ENCODE data around the gene ABHD3.

The ABHD3 gene

GRCh38 chr18:21706386-21706865, 1.9 kb upstream of the ABHD3 start:
- Histone ChIP-seq H3K27me3 (replicated peaks; ENCODE audit: control insufficient read depth, insufficient read depth, low read length) (no peaks in the 10 kb centered on the region), H3K36me3 (ENCODE audit: control insufficient read depth, insufficient read depth, low read length) (no peaks in the 10 kb centered on the region; the same call in 1 of the 2 replicates), H3K4me3 (replicated peaks; ENCODE audit: low read depth, low read length) (no peak overlapping the region)
- TF ChIP-seq, protein P1, sequence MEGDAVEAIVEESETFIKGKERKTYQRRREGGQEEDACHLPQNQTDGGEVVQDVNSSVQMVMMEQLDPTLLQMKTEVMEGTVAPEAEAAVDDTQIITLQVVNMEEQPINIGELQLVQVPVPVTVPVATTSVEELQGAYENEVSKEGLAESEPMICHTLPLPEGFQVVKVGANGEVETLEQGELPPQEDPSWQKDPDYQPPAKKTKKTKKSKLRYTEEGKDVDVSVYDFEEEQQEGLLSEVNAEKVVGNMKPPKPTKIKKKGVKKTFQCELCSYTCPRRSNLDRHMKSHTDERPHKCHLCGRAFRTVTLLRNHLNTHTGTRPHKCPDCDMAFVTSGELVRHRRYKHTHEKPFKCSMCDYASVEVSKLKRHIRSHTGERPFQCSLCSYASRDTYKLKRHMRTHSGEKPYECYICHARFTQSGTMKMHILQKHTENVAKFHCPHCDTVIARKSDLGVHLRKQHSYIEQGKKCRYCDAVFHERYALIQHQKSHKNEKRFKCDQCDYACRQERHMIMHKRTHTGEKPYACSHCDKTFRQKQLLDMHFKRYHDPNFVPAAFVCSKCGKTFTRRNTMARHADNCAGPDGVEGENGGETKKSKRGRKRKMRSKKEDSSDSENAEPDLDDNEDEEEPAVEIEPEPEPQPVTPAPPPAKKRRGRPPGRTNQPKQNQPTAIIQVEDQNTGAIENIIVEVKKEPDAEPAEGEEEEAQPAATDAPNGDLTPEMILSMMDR (IDR thresholded peaks at IDR 0.05; ENCODE audit: insufficient read depth, low read length, poor library complexity, severe bottlenecking) = no peak
- no peak for DNase-seq (ENCODE audit: extremely low read depth, insufficient read length)

DNA sequence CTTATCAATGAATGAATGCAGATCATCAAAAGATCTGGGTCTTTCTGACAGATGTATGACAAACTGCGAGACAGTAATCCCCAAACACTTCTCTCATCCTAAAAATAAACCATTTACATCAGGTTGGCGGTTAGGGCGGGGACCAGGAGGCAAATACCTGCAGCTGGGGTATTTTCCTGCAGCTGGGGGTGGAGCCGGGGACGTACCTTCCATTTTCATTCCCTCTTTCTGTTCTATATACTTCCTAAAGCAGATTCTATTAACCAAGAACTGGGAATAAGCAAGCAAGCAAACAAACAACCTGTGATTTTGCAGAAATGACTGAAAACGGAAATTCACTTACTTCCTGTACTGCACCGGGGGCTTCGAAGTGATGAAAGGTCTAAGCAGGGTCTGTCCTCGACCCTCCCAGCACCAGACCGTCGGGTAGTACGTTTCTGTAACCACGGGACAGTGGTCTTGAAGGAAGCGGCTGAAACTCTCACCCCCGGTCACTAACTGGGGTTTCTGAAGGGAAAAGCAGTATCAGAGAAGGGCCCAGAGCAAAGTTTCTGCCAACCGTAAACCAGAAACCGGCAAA, 1.2 kb downstream of the ABHD3 start:
- Histone ChIP-seq H3K4me3 (replicated peaks; ENCODE audit: low read depth, low read length) (peak overlapping the region; percentile 83), H3K36me3 (ENCODE audit: control insufficient read depth, insufficient read depth, low read length) (no peaks in the 10 kb centered on the region; the same call in none of the 2 replicates), H3K27me3 (replicated peaks; ENCODE audit: control insufficient read depth, insufficient read depth, low read length) (no peaks in the 10 kb centered on the region)
- peak; percentile 62 for DNase-seq (ENCODE audit: extremely low read depth, insufficient read length)
- TF ChIP-seq, protein P1 (IDR thresholded peaks at IDR 0.05; ENCODE audit: insufficient read depth, low read length, poor library complexity, severe bottlenecking) = no peak

DNA sequence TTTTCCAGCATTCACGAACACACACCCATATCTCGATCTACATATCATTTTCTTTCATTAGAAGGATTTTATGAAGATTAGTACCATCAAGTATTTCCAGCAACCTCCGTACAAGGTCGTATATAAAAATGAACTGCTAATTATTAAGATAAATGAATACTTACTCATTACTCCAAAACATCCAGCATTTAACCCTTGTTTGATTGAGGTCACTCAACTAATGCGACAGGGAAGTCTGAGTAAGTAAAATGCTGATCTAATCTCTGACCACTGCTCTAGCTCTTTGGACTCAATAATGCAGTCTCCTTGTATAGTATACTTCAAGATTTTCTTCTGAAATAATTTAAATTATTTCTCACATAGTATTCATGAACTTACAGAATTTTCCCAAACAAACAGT, 2.0 kb downstream of the ABHD3 start:
- Histone ChIP-seq H3K4me3 (replicated peaks; ENCODE audit: low read depth, low read length) (peak overlapping the region; percentile 83), H3K27me3 (replicated peaks; ENCODE audit: control insufficient read depth, insufficient read depth, low read length) (no peaks in the 10 kb centered on the region), H3K36me3 (ENCODE audit: control insufficient read depth, insufficient read depth, low read length) (no peaks in the 10 kb centered on the region; the same call in none of the 2 replicates)
- DNase-seq (ENCODE audit: extremely low read depth, insufficient read length) = no peak
- TF ChIP-seq, protein P1 (IDR thresholded peaks at IDR 0.05; ENCODE audit: insufficient read depth, low read length, poor library complexity, severe bottlenecking) = no peak

DNA sequence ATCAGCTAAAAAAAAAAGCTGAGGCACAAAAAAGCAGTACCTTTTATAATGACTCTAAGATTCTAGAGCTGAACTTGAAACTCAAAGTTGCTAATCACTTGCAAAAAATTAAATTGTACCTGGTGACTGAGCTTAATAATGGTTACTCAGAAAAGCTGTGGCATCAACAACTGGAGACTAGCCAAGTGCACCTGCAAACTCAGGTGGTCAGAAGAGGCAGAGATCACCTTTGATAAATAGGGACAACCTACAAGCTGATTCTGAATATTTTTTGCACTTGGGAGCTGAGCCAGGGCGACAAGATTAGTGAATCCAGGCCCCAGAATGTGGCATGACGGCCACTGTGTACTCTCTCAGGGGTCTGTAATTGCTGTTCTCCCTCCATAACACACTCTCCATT, 3.0 kb downstream of the ABHD3 start:
- no peak overlapping the region for H3K4me3 ChIP-seq (replicated peaks; ENCODE audit: low read depth, low read length)
- no peak for DNase-seq (ENCODE audit: extremely low read depth, insufficient read length)
- no peaks in the 10 kb centered on the region for H3K27me3 ChIP-seq (replicated peaks; ENCODE audit: control insufficient read depth, insufficient read depth, low read length)
- H3K36me3 ChIP-seq (ENCODE audit: control insufficient read depth, insufficient read depth, low read length) = no peaks in the 10 kb centered on the region; the same call in none of the 2 replicates
- TF ChIP-seq, protein P1 (IDR thresholded peaks at IDR 0.05; ENCODE audit: insufficient read depth, low read length, poor library complexity, severe bottlenecking) = no peak

GRCh38 chr18:21700528-21701075, 4.0 kb downstream of the ABHD3 start:
- Histone ChIP-seq H3K36me3 (ENCODE audit: control insufficient read depth, insufficient read depth, low read length) (no peaks in the 10 kb centered on the region; the same call in none of the 2 replicates), H3K27me3 (replicated peaks; ENCODE audit: control insufficient read depth, insufficient read depth, low read length) (no peaks in the 10 kb centered on the region), H3K4me3 (replicated peaks; ENCODE audit: low read depth, low read length) (no peak overlapping the region)
- DNase-seq (ENCODE audit: extremely low read depth, insufficient read length) = no peak
- TF ChIP-seq, protein P1 (IDR thresholded peaks at IDR 0.05; ENCODE audit: insufficient read depth, low read length, poor library complexity, severe bottlenecking) = no peak
